PC-3 (cell line): Measurements from ENCODE around the gene SLC22A25.

Source experiments
- CTCF ChIP-seq: fragments of 300-600 bp; sonication (generic); conservative IDR thresholded peaks from 2 replicates; pipeline ENCODE4 v1.5.1; 2017; ENCODE audit warnings: antibody characterized with exemption, low read depth, mild to moderate bottlenecking, low read length
- EZH2phosphoT487 ChIP-seq: fragments of 300-600 bp; sonication (generic); IDR thresholded peaks from 2 replicates; pipeline ENCODE4 v1.6.1; 2018; ENCODE audit warnings: mild to moderate bottlenecking, antibody characterized with exemption, low read length, borderline replicate concordance

DNA sequence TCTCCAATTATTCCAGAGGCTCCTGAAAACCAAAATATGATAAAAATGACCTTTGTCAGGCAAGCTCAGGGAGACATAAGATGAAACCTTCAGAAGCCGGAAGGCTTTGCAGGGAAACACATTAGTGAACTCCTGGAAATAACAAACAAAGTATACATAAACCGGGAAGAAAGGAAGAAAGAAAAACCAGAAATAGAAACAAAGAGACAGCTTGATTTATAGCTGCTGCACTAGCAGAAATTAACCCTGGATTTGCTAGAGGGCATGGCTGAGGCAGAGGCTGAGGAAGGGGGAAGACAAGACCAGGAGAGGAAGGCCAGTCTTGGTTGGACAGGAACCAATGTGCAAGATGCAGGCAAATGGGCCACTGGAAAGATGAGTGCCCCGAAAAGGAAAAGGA lies 33.3 kb downstream of the SLC22A25 start:
- no peak for TF ChIP-seq EZH2phosphoT487
- no peak for TF ChIP-seq CTCF
